HepG2 (cell line): Measurements from ENCODE around the gene CREBZF. TPM values are rescaled to one million over a fixed set of nuclear protein-coding genes. Genes with fewer than 3 reads are reported as not detected.
A peak's percentile ranks its signal among the peaks of the same experiment; 100 is the strongest.

ENCODE experiments used
- CREBL2 ChIP-seq: sonication (generic); formaldehyde crosslinking; IDR thresholded peaks from 2 replicates; pipeline ENCODE4 v1.8.1; 2023; ENCODE audit warnings: missing genetic modification reagents, mild to moderate bottlenecking, borderline replicate concordance
- KIAA2018 ChIP-seq: sonication (generic); formaldehyde crosslinking; IDR thresholded peaks from 2 replicates; pipeline ENCODE4 v1.5.0; 2020; ENCODE audit warnings: mild to moderate bottlenecking, missing genetic modification reagents, borderline replicate concordance
- NKX3-1 ChIP-seq: sonication (generic); formaldehyde crosslinking; IDR thresholded peaks from 2 replicates; pipeline ENCODE4 v1.5.0; 2020; ENCODE audit warnings: missing genetic modification reagents
- PRPF4 ChIP-seq: fragments of 200-400 bp; formaldehyde crosslinking; IDR thresholded peaks from 2 replicates; pipeline ENCODE4 v1.6.1; 2016; ENCODE audit warnings: low read length, low read depth; ENCODE audit not compliant: poor library complexity, severe bottlenecking
- PTBP1 ChIP-seq: fragments of 200-400 bp; formaldehyde crosslinking; IDR thresholded peaks from 2 replicates; pipeline ENCODE4 v1.6.1; 2018; ENCODE audit warnings: low read length, low read depth; ENCODE audit not compliant: poor library complexity, severe bottlenecking
- SIN3A ChIP-seq: IDR thresholded peaks from 2 replicates; pipeline ENCODE4 v1.6.1; 2011; ENCODE audit warnings: low read depth, mild to moderate bottlenecking, control low read depth, low read length, borderline replicate concordance
- SOX13 ChIP-seq, 3 experiments: fragments of 450-650 bp in 1 of 3; sonication (generic) in 1 of 3; formaldehyde crosslinking in 1 of 3; IDR thresholded peaks in 2 of 3; conservative IDR thresholded peaks in 1 of 3; 2 replicates each; pipeline versions ENCODE4 v1.5.0 to v1.6.1; 2016 to 2020; ENCODE audit warnings: antibody characterized with exemption in 1 of 3, mild to moderate bottlenecking in 1 of 3, missing compliant biosample characterization in 1 of 3, missing genetic modification reagents in 1 of 3, moderate library complexity in 1 of 3
- TERF1 ChIP-seq: sonication (generic); formaldehyde crosslinking; IDR thresholded peaks from 2 replicates; pipeline ENCODE4 v1.8.0; 2022; ENCODE audit warnings: mild to moderate bottlenecking, missing genetic modification reagents, moderate library complexity
- TOE1 ChIP-seq: sonication (generic); formaldehyde crosslinking; IDR thresholded peaks from 2 replicates; pipeline ENCODE4 v1.4.0; 2020; ENCODE audit warnings: mild to moderate bottlenecking, missing genetic modification reagents
- TRAFD1 ChIP-seq: sonication (generic); formaldehyde crosslinking; IDR thresholded peaks from 2 replicates; pipeline ENCODE4 v1.5.1; 2020; ENCODE audit warnings: missing genetic modification reagents, mild to moderate bottlenecking, borderline replicate concordance
- ZBTB37 ChIP-seq: sonication (generic); formaldehyde crosslinking; IDR thresholded peaks from 2 replicates; pipeline ENCODE4 v1.4.0; 2020; ENCODE audit warnings: mild to moderate bottlenecking, missing genetic modification reagents
- ZNF841 ChIP-seq: sonication (generic); formaldehyde crosslinking; IDR thresholded peaks from 2 replicates; pipeline ENCODE4 v1.8.1; 2023; ENCODE audit warnings: missing genetic modification reagents, borderline replicate concordance
- polyA plus RNA-seq, 8 experiments: library from polyadenylated mRNA; depleted of rRNA in 3 of 8; stranded (reverse) in 7 of 8; unstranded in 1 of 8; fragments of >200 nt; fragmentation: Illumina TruSeq in 4 of 8; extraction: Trizol in 4 of 8; gene quantifications; 2 replicates each; pipeline versions ENCODE4 v1.2.1 to v1.2.3, GENCODE V29; 2011 to 2016; ENCODE audit warnings: low read depth in 4 of 8, missing spikeins in 1 of 8, mixed read lengths in 1 of 8; ENCODE audit not compliant: insufficient read depth in 1 of 8
- total RNA-seq, 5 experiments: library from RNA; depleted of rRNA; stranded (reverse); fragments of >200 nt; fragmentation: Illumina TruSeq; extraction: Trizol; gene quantifications; 2 replicates each; pipeline ENCODE4 v1.2.3, GENCODE V29; 2016; ENCODE audit warnings: low read depth in 1 of 5

The CREBZF gene
- total and polyA plus RNA-seq, 2 of the 13 experiments (the other 11 are each of a cell fraction or from before 2014, with no cell fraction given), result 30.6 to 43.1 TPM

- TF ChIP-seq KIAA2018 (CRISPR knock-in tag) (no peak), TERF1 (CRISPR knock-in tag) (no peak), CREBL2 (CRISPR knock-in tag) (no peak), TRAFD1 (CRISPR knock-in tag) (no peak), SOX13 (IDR thresholded peaks at IDR 0.05) (no peak), SOX13 (CRISPR knock-in tag; conservative IDR thresholded peaks at IDR 0.05 in 1 of 2, IDR thresholded peaks at IDR 0.05 in 1 of 2) (no peak; a peak in 1 of 4 replicates), NKX3-1 (CRISPR knock-in tag) (no peak), TOE1 (CRISPR knock-in tag) (no peak), ZBTB37 (no peak), ZNF841 (CRISPR knock-in tag) (no peak), SIN3A (peak; percentile 59; the same call in 1 of the 2 replicates), PTBP1 (no peak), PRPF4 (no peak)
These were observed 17.2 kb downstream of the CREBZF start, which contains the start of gene TMEM126A (continued) for GRCh38 chr11:85647604-85648299.
